Mammary microvascular endothelial cell (primary cell): ENCODE data around the gene SLC25A21. TPM values are rescaled to one million over a fixed set of nuclear protein-coding genes. Genes with fewer than 3 reads are reported as not detected.

Experiments
- total RNA-seq: library from RNA; depleted of rRNA; stranded (reverse); fragments of >200 nt; gene quantifications from 2 replicates; pipeline ENCODE4 v1.2.3, GENCODE V29; 2015

SLC25A21 gene
- under 0.01 and 0.84 TPM in 2 replicates for total RNA-seq

GRCh38 chr14:37172024-37172869 is at the start of gene SLC25A21:
TSS of gene SLC25A21 (minus strand) at chr14:37172606.

GRCh38 chr14:37197421-37198272 is 25.2 kb upstream of the SLC25A21 start, which contains the start of gene MIPOL1:
TSS of gene MIPOL1 (plus strand) at chr14:37197937. CDS start at chr14:37247889, 49,952 bp downstream.

GRCh38 chr14:36661506-36662257 is 510.7 kb downstream of the SLC25A21 start, which contains the start of gene PAX9:
TSS of gene PAX9 (plus strand) at chr14:36661860. CDS start at chr14:36662090, 230 bp downstream.

Other genes starting within 250 kb of the SLC25A21 start
- gene MIPOL1, start 25.3 kb upstream of the SLC25A21 start, total RNA-seq: 3.6 and 8.4 TPM in 2 replicates